T-helper 2 cell treated with Interferon-gamma antibody and Interleukin-4, amounts not matched to agents 100 ng/mL and 5 ng/mL, for 36 hours (primary cell): ENCODE data around the gene POLN. TPM values are rescaled to one million over a fixed set of nuclear protein-coding genes. Genes with fewer than 3 reads are reported as not detected.

ENCODE experiments used
- intact Hi-C: fragments of 100-400 bp; cut with micrococcal nuclease; formaldehyde crosslinking; loops from one replicate; pipeline ENCODE4 v1.15.1; 2023
- total RNA-seq: library from RNA; stranded (reverse); gene quantifications from 2 replicates; pipeline ENCODE4 v1.2.3, GENCODE V29; 2022

Gene POLN
- total RNA-seq, 1 donor from 2014 or later, result 4.0 TPM

- intact Hi-C loops, result no loop called here
Measured at GRCh38 chr4:2062168-2062807, 179.6 kb downstream of the POLN start.

DNA sequence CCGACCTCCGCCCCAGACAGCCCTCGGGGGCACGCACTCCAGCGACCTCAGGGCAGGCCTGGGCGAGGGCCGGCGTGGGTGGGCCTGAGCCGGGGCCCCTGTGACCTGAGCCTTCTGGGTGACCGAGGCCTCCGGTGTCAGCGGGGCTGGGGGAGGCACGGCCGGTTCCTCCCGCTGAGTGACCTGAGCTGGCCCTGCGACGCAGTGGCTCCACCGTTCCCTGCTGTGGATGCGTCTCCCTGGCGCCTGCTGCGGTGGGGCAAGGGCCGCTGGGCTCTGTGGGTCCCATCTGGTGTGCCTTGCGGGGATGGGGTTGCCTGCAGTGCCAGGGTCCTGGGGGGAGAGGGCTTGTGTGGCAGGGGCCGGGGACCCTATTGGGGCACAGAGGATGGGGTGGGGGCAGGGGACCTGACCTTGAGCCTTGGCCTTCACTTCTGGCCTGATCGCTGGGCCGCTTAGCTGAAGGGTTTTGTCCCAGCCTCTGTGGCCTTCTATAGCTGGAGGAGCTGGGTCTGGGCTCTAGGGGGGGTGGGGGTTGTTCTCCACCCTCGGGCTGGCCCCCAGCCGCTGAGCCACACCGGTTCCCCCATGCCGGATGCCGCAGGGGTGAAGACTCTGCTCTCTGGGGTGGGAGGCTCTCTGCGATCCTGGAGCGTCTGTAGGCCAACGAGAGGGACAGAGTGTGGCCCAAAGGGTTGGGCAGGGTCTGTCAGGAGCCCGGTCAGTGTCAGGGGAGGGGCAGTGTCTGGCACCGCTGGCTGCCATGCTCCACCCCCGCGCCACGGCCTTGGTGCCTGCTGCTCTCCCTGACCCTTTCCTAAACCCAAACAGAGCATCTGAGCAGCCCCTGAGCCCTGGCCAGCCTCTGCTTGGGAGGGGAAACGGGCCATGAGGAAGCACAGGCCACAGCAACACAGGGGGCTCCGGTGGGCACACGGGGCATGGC lies 180.5 kb downstream of the POLN start:
- intact Hi-C loops, result no loop called here

GRCh38 chr4:2060611-2061185 lies 181.2 kb downstream of the POLN start:
- intact Hi-C loops, result no loop called here

DNA sequence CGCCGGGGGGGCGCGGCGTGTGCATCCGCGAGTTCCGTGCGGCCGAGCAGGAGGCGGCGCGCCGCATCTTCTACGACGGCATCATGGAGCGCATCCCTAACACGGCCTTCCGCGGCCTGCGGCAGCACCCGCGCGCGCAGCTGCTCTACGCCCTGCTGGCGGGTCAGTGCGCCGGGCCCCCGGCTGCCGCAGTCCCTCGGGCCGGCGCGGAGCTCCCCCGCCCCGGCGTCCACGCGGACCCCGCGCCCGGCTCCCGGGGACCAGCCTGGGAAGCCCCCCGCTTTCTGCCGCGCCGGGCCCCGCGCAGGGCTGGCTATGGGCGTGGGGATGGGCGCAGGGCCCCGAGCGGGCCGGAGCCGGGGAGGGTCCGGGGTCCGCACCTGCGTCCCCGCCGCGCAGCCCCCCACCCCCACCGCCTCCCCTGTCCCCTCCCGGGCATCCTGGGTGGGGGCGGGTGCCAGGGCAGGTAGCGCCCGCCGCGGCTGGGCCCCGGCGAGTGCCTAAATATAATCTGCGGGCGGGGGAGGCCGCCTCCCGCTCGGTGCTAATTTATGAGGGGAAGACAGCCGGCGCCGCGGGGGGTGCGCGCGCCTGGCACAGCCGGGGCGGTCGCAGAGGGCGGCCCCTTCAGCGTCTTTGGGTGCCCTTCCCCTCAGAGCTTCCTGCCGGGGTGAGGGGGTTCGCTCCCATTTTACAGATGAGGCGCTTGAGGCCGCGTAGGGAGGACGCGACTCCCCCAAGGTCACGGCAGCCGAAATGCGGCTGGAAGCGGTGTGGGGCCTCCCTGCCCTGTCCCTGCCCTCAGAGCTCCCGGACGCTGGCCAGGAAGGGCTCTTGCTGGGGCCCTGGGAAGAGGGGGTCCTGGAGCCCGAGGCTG lies 182.0 kb downstream of the POLN start:
- intact Hi-C loops, result no loop called here

DNA sequence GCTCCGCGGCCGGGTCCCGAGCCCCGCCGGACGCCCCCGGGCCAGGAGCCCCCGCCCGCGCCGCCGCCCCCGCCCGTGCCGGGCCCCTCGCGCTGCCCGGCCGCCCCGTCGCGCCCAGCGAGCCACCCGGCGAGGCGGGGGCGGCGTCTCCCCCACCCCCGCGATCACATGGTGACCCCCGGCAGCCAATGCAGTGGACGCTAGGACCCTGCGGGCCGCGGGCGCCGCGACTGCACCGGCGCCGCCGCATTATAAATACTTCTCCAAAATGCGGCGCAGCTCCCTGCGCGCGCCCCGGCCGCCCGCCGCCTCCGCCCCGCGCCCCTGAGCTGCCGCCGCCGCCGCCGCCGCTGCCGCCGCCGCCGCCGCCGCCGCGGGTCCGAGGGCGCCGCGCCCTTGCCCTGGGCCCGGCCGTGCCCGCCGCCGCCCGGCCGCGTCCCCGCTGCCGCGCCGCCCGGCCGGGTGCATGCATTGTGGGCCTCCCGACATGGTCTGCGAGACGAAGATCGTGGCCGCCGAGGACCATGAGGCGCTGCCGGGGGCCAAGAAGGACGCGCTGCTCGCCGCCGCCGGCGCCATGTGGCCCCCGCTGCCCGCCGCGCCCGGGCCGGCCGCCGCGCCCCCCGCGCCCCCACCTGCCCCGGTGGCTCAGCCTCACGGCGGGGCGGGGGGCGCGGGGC lies 182.7 kb downstream of the POLN start, which contains the start of gene NAT8L:
NAT8L (plus strand) TSS at position 282 of the 680 bp plus-strand sequence; CDS start at position 467, 185 bp downstream.
- intact Hi-C loops, result no loop called here

GRCh38 chr4:2058264-2059045 lies 183.5 kb downstream of the POLN start:
- intact Hi-C loops, result no loop called here

GRCh38 chr4:2057382-2058065 lies 184.4 kb downstream of the POLN start:
- intact Hi-C loops, result no loop called here

DNA sequence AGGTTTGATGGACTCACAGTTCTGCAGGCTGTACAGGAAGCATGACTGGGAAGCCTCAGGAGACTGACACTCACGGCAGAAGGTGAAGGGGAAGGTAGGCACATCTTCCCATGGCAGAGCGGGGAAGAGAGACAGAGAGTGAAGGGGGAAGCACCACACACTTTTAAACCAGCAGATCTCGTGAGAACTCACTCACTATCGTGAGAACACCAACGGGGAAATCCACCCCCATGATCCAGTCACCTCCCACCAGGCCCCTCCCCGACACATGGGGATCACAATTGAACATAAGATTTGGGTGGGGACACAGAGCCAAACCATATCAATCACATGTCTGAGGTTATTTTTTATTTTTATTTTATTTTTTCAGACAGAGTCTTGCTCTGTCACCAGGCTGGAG lies 187.7 kb downstream of the POLN start:
- intact Hi-C loops, result no loop called here

- intact Hi-C loops, result no loop called here
Measured at GRCh38 chr4:2051086-2051485, 190.8 kb downstream of the POLN start.

DNA sequence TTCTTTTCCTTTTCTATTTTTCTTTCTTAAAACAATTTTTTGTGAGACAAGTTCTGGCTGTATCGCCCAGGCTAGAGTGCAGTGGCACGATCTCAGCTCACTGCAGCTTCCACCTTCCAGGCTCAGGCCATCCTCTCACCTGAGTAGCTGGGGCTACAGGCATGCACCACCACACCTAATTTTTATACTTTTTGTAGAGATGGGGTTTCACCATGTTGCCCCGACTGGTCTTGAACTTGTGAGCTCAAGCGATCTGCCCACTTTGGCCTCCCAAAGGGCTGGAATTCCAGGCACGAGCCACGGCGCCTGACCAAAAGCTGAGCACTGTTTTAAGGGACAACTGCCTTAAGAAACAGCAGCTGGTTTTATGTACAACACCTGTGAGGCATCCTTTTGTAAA lies 192.1 kb downstream of the POLN start:
- intact Hi-C loops, result loop anchor here (10.0 kb wide), 1 partner anchor 125 kb away; no protein-coding TSS in a partner anchor

DNA sequence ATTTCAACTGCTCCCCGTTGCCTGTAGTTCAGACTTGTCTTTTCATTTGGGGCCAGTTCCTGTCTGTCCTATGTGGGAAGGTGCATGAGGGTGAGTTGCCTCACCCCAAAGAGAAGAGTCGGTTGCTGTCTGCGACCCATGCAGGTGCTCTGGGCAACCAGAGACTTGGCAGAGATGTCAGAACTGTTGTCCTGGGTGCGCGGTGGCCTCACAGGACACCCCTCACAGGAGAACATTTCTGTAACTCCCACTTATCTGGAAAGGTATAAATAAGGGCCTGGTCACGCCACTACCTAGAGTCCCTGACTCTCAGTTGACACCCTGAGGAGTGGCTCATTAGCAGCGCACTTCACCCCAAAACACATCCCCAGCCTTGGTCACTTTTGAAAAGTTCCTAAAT lies 192.5 kb downstream of the POLN start:
- intact Hi-C loops, result loop anchor here (10.0 kb wide), 1 partner anchor 125 kb away; no protein-coding TSS in a partner anchor

- intact Hi-C loops, result loop anchor here (10.0 kb wide), 1 partner anchor 126 kb away; no protein-coding TSS in a partner anchor
Measured at GRCh38 chr4:2048831-2049230, 193.1 kb downstream of the POLN start.

GRCh38 chr4:2047781-2048581 lies 193.9 kb downstream of the POLN start:
- intact Hi-C loops, result loop anchor here (10.0 kb wide), 1 partner anchor 127 kb away; no protein-coding TSS in a partner anchor

- intact Hi-C loops, result loop anchor here (10.0 kb wide), 1 partner anchor 128 kb away; no protein-coding TSS in a partner anchor
Measured at GRCh38 chr4:2047031-2047660, 194.8 kb downstream of the POLN start.

- intact Hi-C loops, result loop anchor here (10.0 kb wide), 1 partner anchor 129 kb away; no protein-coding TSS in a partner anchor
Measured at GRCh38 chr4:2046031-2046961, 195.6 kb downstream of the POLN start.

- intact Hi-C loops, result loop anchor here (10.0 kb wide), 1 partner anchor 129 kb away; no protein-coding TSS in a partner anchor
Measured at GRCh38 chr4:2045518-2045951, 196.4 kb downstream of the POLN start.
